H7 (cell line): ENCODE data around the gene SAXO1. TPM values are rescaled to one million over a fixed set of nuclear protein-coding genes. Genes with fewer than 3 reads are reported as not detected.

Source experiments
- DNase-seq: peaks from one replicate; pipeline ENCODE4 v3.0.0; 2012
- H3K27me3 ChIP-seq: 2 replicates; pipeline ENCODE4 v1.6.0; 2011; ENCODE audit warnings: mild to moderate bottlenecking, low read length; ENCODE audit not compliant: control insufficient read depth, insufficient read depth
- H3K36me3 ChIP-seq: replicated peaks from 2 replicates; pipeline ENCODE4 v1.5.1; 2011; ENCODE audit warnings: low read length; ENCODE audit not compliant: control insufficient read depth, insufficient read depth
- H3K4me3 ChIP-seq: 2 replicates; pipeline ENCODE4 v1.5.1; 2011; ENCODE audit warnings: low read depth, mild to moderate bottlenecking, control low read depth, low read length, moderate library complexity; ENCODE audit not compliant: insufficient read depth
- total RNA-seq: library from RNA; depleted of rRNA; stranded (reverse); fragments of >200 nt; shearing (Covaris generic); gene quantifications from 2 replicates; pipeline ENCODE4 v1.2.3, GENCODE V29; 2014; rRNA removed

Gene SAXO1, protein sequence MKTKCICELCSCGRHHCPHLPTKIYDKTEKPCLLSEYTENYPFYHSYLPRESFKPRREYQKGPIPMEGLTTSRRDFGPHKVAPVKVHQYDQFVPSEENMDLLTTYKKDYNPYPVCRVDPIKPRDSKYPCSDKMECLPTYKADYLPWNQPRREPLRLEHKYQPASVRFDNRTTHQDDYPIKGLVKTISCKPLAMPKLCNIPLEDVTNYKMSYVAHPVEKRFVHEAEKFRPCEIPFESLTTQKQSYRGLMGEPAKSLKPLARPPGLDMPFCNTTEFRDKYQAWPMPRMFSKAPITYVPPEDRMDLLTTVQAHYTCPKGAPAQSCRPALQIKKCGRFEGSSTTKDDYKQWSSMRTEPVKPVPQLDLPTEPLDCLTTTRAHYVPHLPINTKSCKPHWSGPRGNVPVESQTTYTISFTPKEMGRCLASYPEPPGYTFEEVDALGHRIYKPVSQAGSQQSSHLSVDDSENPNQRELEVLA
- total RNA-seq: 0.21 and 0.48 TPM in 2 replicates

- Histone ChIP-seq H3K27me3 (no peaks in the 10 kb centered on the region), H3K4me3 (no peak within 1 kb of the TSS), H3K36me3 (no peaks in the 10 kb centered on the region)
- DNase-seq: no peak
Observed at GRCh38 chr9:19033015-19033414, at the start of gene SAXO1. Gene SAXO1, minus strand, starts transcription at chr9:19033209. Its CDS starts 301 bp downstream, at chr9:19032908.

- Histone ChIP-seq H3K27me3 (no peaks in the 10 kb centered on the region), H3K36me3 (peaks cover 19% of the 10 kb centered on the region), H3K4me3 (no peak overlapping the region)
- no peak for DNase-seq
Observed at GRCh38 chr9:19074836-19075235, 41.8 kb upstream of the SAXO1 start.

DNA sequence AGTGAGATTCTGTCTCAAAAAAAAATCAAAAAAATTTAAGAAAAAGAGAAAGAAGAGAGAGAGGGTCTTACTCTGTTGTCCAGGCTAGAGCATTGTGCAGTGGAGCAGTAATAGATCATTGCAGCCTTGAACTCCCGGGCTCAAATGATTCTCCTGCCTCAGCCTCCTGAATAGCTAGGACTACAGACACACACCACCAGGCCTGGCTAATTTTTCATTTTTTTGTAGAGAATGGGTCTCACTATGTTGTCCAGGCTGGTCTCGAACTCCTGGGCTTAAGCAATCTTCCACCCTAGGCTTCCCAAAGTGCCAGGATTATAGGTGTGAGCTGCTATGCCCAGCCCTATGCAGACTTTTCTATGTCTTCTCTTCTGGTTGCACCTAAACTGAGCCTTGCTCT lies 41.2 kb upstream of the SAXO1 start:
- Histone ChIP-seq H3K4me3 (no peak overlapping the region), H3K27me3 (no peaks in the 10 kb centered on the region), H3K36me3 (peaks cover 23% of the 10 kb centered on the region)
- DNase-seq: no peak

DNA sequence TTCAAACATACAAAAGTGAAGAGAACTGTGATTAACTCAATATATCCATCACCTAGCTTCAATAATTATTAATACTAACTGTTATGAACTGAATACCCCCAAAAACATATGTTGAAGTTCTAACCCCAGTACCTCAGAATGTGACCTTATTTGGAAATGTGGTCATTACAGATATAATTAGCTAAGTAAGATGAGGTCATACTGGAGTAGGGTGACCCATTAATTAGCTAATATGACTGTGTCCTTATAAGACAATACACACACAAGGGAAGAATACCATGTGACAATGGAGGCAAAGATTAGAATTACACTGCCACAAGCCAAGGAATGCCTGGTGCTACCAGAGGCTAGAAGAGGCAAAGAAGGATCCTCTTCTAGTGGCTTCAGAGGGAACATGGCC lies 24.0 kb upstream of the SAXO1 start:
- no peaks in the 10 kb centered on the region for H3K27me3 ChIP-seq
- no peak overlapping the region for H3K4me3 ChIP-seq
- DNase-seq: no peak
- peaks cover 24% of the 10 kb centered on the region for H3K36me3 ChIP-seq

DNA sequence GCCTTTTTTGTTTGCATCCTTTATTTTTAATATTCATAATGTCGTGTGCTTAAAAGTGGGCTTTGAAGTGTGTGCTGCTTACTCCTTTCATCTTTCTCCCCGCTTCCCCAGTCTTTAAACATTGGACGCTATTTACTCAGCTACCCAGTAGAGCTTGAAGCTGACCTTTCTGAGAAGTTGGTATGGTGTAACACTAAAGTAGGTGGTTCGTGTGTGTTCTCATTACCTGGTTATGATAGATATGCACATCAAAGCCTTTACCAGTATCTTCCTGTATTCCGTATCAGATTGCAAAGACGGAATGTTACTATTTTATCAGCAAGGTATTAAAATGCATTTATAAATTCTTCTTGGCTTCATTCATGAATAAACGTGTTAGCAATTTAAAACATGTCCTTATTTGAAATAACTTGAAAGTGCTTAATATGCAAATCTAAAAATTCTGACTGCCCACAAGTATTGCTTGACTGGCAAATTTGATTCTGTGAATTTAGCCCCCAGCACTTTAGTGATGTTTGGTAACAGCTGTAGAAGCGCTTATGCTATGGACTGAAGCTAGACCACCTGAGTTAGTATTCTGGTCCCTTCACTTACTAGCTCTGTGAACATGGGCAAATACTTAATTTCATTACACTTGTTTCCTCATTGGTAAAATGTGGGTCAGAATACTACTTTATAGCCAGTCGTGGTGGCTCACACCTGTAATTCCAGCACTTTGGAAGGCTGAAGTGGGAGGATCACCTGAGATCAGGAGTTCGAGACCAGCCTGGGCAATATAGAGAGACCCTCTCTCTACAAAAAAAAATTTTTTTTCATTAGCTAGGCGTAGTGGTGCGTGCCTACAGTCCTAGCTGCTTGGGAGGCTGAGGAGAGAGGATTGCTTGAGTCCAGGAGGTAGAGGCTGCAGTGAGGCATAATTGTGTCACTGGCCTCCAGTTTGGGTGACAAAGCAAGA lies 17.9 kb upstream of the SAXO1 start:
- no peaks in the 10 kb centered on the region for H3K36me3 ChIP-seq
- no peaks in the 10 kb centered on the region for H3K27me3 ChIP-seq
- H3K4me3 ChIP-seq: peak overlapping the region; percentile 91
- DNase-seq: no peak

DNA sequence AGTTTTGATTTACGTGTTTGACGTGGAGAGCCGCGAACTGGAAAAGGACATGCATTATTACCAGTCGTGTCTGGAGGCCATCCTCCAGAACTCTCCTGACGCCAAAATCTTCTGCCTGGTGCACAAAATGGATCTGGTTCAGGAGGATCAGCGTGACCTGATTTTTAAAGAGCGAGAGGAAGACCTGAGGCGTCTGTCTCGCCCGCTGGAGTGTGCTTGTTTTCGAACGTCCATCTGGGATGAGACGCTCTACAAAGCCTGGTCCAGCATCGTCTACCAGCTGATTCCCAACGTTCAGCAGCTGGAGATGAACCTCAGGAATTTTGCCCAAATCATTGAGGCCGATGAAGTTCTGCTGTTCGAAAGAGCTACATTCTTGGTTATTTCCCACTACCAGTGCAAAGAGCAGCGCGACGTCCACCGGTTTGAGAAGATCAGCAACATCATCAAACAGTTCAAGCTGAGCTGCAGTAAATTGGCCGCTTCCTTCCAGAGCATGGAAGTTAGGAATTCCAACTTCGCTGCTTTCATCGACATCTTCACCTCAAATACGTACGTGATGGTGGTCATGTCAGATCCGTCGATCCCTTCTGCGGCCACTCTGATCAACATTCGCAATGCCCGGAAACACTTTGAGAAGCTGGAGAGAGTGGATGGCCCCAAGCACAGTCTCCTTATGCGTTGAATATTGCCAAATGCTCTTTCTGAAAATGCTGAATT lies 17.1 kb upstream of the SAXO1 start:
- DNase-seq: no peak
- no peaks in the 10 kb centered on the region for H3K36me3 ChIP-seq
- H3K27me3 ChIP-seq: no peaks in the 10 kb centered on the region
- H3K4me3 ChIP-seq: peak overlapping the region; percentile 91

DNA sequence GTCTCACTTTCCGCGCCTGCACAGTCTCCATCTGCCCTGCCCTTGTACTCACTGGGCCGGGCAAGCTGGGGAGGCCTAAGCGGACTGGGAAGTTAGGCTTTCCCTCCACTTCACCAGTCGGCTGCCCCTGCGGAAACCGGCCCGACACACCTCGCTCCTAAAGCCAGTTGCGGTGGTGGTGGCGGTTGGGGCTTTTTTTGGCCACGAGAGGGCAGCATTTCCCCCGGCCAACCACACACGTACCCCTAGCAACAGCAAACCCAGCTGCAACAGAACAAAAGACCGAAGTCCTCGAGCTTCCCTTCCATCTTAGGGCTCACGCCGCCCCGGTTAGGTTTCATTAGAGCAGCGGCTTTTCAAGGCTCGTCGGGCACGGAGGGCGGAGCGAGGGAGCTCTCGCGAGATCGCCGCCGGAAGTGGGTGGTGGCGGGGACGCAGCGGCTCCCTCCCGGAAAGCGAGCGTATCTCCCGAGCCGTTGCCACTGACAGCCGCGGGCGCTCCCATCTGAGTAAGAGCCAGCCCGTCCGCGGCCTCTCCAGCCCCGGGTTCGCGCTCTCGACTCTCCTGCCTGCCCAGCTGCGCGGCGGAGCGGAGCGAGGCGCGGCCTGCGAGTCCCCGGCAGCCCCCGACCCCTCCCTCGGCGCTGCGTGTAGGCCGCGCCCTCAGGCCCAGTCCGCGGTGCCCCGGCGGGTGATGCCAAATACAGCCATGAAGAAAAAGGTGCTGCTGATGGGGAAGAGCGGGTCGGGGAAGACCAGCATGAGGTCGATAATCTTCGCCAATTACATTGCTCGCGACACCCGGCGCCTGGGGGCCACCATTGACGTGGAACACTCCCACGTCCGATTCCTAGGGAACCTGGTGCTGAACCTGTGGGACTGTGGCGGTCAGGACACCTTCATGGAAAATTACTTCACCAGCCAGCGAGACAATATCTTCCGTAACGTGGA lies 16.2 kb upstream of the SAXO1 start, which contains the start of gene RRAGA:
Gene RRAGA, plus strand, starts transcription at position 462 of the 951 bp plus-strand sequence. Its CDS starts 233 bp downstream, at position 695.
- no peaks in the 10 kb centered on the region for H3K36me3 ChIP-seq
- H3K4me3 ChIP-seq: peak within 1 kb of the TSS; percentile 91
- peak; percentile 96 for DNase-seq
- H3K27me3 ChIP-seq: no peaks in the 10 kb centered on the region

GRCh38 chr9:19036611-19037010 lies 3.6 kb upstream of the SAXO1 start:
- DNase-seq: no peak
- H3K4me3 ChIP-seq: no peak overlapping the region
- H3K27me3 ChIP-seq: no peaks in the 10 kb centered on the region
- H3K36me3 ChIP-seq: no peaks in the 10 kb centered on the region

- no peak for DNase-seq
- no peak overlapping the region for H3K4me3 ChIP-seq
Observed at GRCh38 chr9:19032406-19032805, 603 bp downstream of the SAXO1 start.

GRCh38 chr9:19030899-19031298 lies 2.1 kb downstream of the SAXO1 start:
- Histone ChIP-seq H3K27me3 (no peaks in the 10 kb centered on the region), H3K36me3 (no peaks in the 10 kb centered on the region), H3K4me3 (no peak overlapping the region)
- no peak for DNase-seq

More at GRCh38 chr9:19032406-19032805, 603 bp downstream of the SAXO1 start:
- Histone ChIP-seq H3K27me3 (no peaks in the 10 kb centered on the region), H3K36me3 (no peaks in the 10 kb centered on the region)

DNA sequence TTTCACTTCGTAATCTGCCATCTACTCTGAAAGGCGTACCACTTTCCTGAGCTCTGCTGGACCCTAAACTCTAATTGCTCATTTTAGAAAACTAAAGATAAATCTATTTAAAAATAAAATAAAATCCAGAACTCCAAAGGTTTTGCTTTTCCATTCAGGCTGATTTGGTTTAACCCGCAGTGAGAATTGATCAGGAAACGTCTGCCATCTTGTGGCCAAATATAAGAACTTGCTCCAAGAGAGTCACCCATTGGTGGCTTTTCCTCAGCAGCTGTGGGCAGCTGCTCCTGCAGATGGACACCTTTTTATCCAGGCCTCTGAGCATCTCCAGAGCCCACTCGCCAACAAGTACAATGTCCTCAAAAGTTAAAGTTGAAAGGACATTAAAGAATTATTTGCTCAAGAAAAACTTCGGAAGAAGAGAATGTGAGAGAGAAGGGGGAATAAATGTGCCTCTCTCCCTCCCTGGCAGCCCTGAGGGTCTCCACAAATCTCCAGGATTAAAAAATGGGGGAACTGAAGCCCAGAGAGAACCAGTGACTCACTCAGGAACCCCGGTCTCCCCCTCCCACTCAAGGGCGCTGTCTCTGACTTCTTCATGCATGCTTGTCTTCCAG lies 4.1 kb downstream of the SAXO1 start:
- Histone ChIP-seq H3K27me3 (no peaks in the 10 kb centered on the region), H3K36me3 (no peaks in the 10 kb centered on the region), H3K4me3 (no peak overlapping the region)
- peak; percentile 88 for DNase-seq

- Histone ChIP-seq H3K27me3 (no peaks in the 10 kb centered on the region), H3K36me3 (no peaks in the 10 kb centered on the region), H3K4me3 (no peak overlapping the region)
- DNase-seq: no peak
Observed at GRCh38 chr9:19027825-19028224, 5.2 kb downstream of the SAXO1 start.

DNA sequence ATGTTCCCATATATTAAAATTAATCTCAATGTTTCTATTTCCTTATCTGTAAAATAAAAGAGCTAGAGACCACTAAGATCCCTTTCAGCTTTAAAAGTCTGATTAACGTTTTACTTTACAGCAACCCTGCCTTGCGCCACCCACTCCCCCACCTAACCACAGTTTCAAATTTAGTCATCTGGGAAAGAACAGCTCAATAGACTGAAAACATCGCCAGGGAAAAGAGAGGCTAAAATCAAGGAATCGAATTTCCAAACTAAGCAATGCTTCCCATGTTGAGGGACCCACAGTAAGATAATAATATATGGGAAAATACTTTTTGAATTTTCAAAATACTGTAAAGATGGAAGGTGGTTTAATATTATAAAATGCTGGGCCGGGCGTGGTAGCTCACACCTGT lies 6.6 kb downstream of the SAXO1 start:
- Histone ChIP-seq H3K36me3 (no peaks in the 10 kb centered on the region), H3K4me3 (no peak overlapping the region), H3K27me3 (no peaks in the 10 kb centered on the region)
- no peak for DNase-seq
